Ishikawa (cell line): Measurements from ENCODE around the gene HOXC4.

Source experiments
- CEBPB ChIP-seq: IDR thresholded peaks from 2 replicates; pipeline ENCODE4 v1.6.1; 2012
- EGR1 ChIP-seq: IDR thresholded peaks from 2 replicates; pipeline ENCODE4 v1.6.1; 2012
- EP300 ChIP-seq: IDR thresholded peaks from 2 replicates; pipeline ENCODE4 v1.6.1; 2012; ENCODE audit warnings: borderline replicate concordance
- RAD21 ChIP-seq: IDR thresholded peaks from 2 replicates; pipeline ENCODE4 v1.6.1; 2012; ENCODE audit warnings: low read depth
- TAF1 ChIP-seq: IDR thresholded peaks from 2 replicates; pipeline ENCODE4 v1.6.1; 2012; ENCODE audit warnings: low read depth, mild to moderate bottlenecking
- TCF12 ChIP-seq: IDR thresholded peaks from 2 replicates; pipeline ENCODE4 v1.6.1; 2012; ENCODE audit warnings: low read depth
- TEAD4 ChIP-seq: IDR thresholded peaks from 2 replicates; pipeline ENCODE4 v1.6.1; 2012
- ZBTB7A ChIP-seq: IDR thresholded peaks from 2 replicates; pipeline ENCODE4 v1.6.1; 2012; ENCODE audit warnings: low read depth
- TF ChIP-seq, protein P1 (sequence below): IDR thresholded peaks from 2 replicates; pipeline ENCODE4 v1.6.1; 2012
- TF ChIP-seq, protein P2 (sequence below): IDR thresholded peaks from 2 replicates; pipeline ENCODE4 v1.6.1; 2012; ENCODE audit warnings: low read depth, mild to moderate bottlenecking
- TF ChIP-seq, protein P3 (sequence below): IDR thresholded peaks from 2 replicates; pipeline ENCODE4 v1.6.1; 2012

DNA sequence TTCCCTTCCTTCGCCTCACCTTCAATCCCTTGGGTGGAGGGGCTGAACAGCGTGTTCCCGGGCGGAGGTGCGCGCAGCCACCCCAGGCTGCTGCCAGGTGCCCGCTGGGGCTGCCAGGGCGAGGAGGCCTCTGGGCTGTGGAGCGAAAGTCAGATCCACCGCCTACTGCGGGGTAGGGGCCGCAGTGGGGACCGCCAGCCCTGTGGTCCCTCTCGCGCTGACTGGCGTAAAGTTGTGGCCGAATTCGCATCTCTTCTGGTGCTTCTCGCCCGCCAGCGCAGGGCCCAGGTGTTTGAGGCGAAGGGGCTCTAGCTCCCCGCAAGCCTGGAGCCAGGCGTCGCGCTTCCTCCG lies 6.9 kb upstream of the HOXC4 start:
- TF ChIP-seq CEBPB = no peak
- TF ChIP-seq TAF1 = no peak
- no peak for TF ChIP-seq EP300
- TF ChIP-seq RAD21 = no peak
- no peak for TF ChIP-seq TCF12
- TF ChIP-seq ZBTB7A = no peak
- no peak for TF ChIP-seq EGR1
- TF ChIP-seq, protein P1, sequence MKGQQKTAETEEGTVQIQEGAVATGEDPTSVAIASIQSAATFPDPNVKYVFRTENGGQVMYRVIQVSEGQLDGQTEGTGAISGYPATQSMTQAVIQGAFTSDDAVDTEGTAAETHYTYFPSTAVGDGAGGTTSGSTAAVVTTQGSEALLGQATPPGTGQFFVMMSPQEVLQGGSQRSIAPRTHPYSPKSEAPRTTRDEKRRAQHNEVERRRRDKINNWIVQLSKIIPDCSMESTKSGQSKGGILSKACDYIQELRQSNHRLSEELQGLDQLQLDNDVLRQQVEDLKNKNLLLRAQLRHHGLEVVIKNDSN = no peak
- no peak for TF ChIP-seq TEAD4
- TF ChIP-seq, protein P2, sequence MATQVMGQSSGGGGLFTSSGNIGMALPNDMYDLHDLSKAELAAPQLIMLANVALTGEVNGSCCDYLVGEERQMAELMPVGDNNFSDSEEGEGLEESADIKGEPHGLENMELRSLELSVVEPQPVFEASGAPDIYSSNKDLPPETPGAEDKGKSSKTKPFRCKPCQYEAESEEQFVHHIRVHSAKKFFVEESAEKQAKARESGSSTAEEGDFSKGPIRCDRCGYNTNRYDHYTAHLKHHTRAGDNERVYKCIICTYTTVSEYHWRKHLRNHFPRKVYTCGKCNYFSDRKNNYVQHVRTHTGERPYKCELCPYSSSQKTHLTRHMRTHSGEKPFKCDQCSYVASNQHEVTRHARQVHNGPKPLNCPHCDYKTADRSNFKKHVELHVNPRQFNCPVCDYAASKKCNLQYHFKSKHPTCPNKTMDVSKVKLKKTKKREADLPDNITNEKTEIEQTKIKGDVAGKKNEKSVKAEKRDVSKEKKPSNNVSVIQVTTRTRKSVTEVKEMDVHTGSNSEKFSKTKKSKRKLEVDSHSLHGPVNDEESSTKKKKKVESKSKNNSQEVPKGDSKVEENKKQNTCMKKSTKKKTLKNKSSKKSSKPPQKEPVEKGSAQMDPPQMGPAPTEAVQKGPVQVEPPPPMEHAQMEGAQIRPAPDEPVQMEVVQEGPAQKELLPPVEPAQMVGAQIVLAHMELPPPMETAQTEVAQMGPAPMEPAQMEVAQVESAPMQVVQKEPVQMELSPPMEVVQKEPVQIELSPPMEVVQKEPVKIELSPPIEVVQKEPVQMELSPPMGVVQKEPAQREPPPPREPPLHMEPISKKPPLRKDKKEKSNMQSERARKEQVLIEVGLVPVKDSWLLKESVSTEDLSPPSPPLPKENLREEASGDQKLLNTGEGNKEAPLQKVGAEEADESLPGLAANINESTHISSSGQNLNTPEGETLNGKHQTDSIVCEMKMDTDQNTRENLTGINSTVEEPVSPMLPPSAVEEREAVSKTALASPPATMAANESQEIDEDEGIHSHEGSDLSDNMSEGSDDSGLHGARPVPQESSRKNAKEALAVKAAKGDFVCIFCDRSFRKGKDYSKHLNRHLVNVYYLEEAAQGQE = no peak
- TF ChIP-seq, protein P3, sequence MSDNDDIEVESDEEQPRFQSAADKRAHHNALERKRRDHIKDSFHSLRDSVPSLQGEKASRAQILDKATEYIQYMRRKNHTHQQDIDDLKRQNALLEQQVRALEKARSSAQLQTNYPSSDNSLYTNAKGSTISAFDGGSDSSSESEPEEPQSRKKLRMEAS = no peak
